ENCODE results near the gene ADGRL2.
"Not testable (repeated sequence)": the region's sequence is repeated elsewhere in the genome, so short reads cannot be mapped to it uniquely, and the experiment has no call there.

GRCh38 chr1:81871091-81871490 lies 70.4 kb downstream of the ADGRL2 start:
- not testable (repeated sequence) for TF ChIP-seq CTCF, POLR2A, POLR2AphosphoS5 (IDR thresholded peaks at IDR 0.05)
